Brain microvascular endothelial cell (primary cell): Measurements from ENCODE around the gene PSD4.

Experiments used
- DNase-seq: peaks from one replicate; pipeline ENCODE4 v3.0.0-alpha.2; 2020
- H3K27ac ChIP-seq: fragments of 250-450 bp; sonication (Bioruptor Pico); 2 replicates; pipeline ENCODE4 v1.5.1; 2020; ENCODE audit warnings: mild to moderate bottlenecking, moderate library complexity
- H3K27me3 ChIP-seq: fragments of 250-450 bp; sonication (Bioruptor Pico); replicated peaks from 2 replicates; pipeline ENCODE4 v1.5.1; 2020; ENCODE audit warnings: mild to moderate bottlenecking
- H3K36me3 ChIP-seq: fragments of 250-450 bp; sonication (Bioruptor Pico); replicated peaks from 2 replicates; pipeline ENCODE4 v1.5.1; 2020; ENCODE audit warnings: mild to moderate bottlenecking
- H3K4me3 ChIP-seq: 2 replicates; pipeline ENCODE4 v1.5.1; 2011; ENCODE audit warnings: low read depth, mild to moderate bottlenecking, control low read depth, low read length, moderate library complexity
- CTCF ChIP-seq: IDR thresholded peaks from 2 replicates; pipeline ENCODE4 v1.5.1; 2011; ENCODE audit warnings: low read depth, mild to moderate bottlenecking, moderate library complexity, low read length, control low read depth, inconsistent platforms; ENCODE audit errors: missing control alignments
- in situ Hi-C: cut with HindIII; loops from 2 replicates; pipeline ENCODE4 v1.10.0; 2017; ENCODE audit warnings: low sequenced_read_pairs, low pct_ligation_motif_present

Gene PSD4

GRCh38 chr2:113258471-113259147 is 84.8 kb downstream of the PSD4 start:
- TF ChIP-seq CTCF: no peak
- Histone ChIP-seq H3K4me3 (no peak overlapping the region), H3K36me3 (no peaks in the 10 kb centered on the region), H3K27me3 (peaks cover 1% of the 10 kb centered on the region), H3K27ac (no peak overlapping the region)
- in situ Hi-C loops: no loop called here
- DNase-seq: no peak
